HUES6 (cell line): ENCODE results near the gene NBPF9.
"Not testable (repeated sequence)": the region's sequence is repeated elsewhere in the genome, so short reads cannot be mapped to it uniquely, and the experiment has no call there.

Source experiments
- H3K27ac ChIP-seq: 2 replicates; pipeline ENCODE4 v1.7.0; 2013; ENCODE audit warnings: low read depth, mild to moderate bottlenecking, low read length, inconsistent platforms
- H3K27me3 ChIP-seq: 2 replicates; pipeline ENCODE4 v1.6.1; 2013; ENCODE audit warnings: low read length; ENCODE audit not compliant: control insufficient read depth, insufficient read depth
- H3K36me3 ChIP-seq: 2 replicates; pipeline ENCODE4 v1.6.1; 2013; ENCODE audit warnings: low read length; ENCODE audit not compliant: control insufficient read depth, insufficient read depth
- H3K4me1 ChIP-seq: 2 replicates; pipeline ENCODE4 v1.6.1; 2013; ENCODE audit warnings: low read length; ENCODE audit not compliant: control insufficient read depth, insufficient read depth
- H3K4me3 ChIP-seq: 2 replicates; pipeline ENCODE4 v1.5.1; 2013; ENCODE audit warnings: low read depth, low read length
- H3K9ac ChIP-seq: one replicate; pipeline ENCODE4 v1.6.1; 2013; ENCODE audit warnings: mild to moderate bottlenecking, low read length
- H3K9me3 ChIP-seq: 2 replicates; pipeline ENCODE4 v1.6.1; 2013; ENCODE audit warnings: low read depth, low read length; ENCODE audit not compliant: control insufficient read depth, insufficient read depth

The NBPF9 gene

GRCh38 chr1:149009761-149010160 is 93.6 kb downstream of the NBPF9 start:
- not testable (repeated sequence) for H3K27me3 ChIP-seq, H3K4me1 ChIP-seq, H3K4me3 ChIP-seq, H3K36me3 ChIP-seq, H3K9me3 ChIP-seq, H3K9ac ChIP-seq, H3K27ac ChIP-seq

- not testable (repeated sequence) for H3K4me3 ChIP-seq, H3K9ac ChIP-seq, H3K9me3 ChIP-seq, H3K27me3 ChIP-seq, H3K36me3 ChIP-seq, H3K4me1 ChIP-seq, H3K27ac ChIP-seq
Measured at GRCh38 chr1:149008769-149009168, 94.6 kb downstream of the NBPF9 start.

GRCh38 chr1:149008326-149008725 is 95.0 kb downstream of the NBPF9 start:
- not testable (repeated sequence) for H3K27me3 ChIP-seq

More at GRCh38 chr1:149008326-149008725, 95.0 kb downstream of the NBPF9 start:
- not testable (repeated sequence) for H3K4me1 ChIP-seq, H3K9me3 ChIP-seq, H3K27ac ChIP-seq, H3K4me3 ChIP-seq, H3K9ac ChIP-seq, H3K36me3 ChIP-seq
